GM12878 (cell line): ENCODE results near the gene TRIM7. TPM values are rescaled to one million over a fixed set of nuclear protein-coding genes. Genes with fewer than 3 reads are reported as not detected.

Source experiments
- ATF2 ChIP-seq: IDR thresholded peaks from 2 replicates; pipeline ENCODE4 v1.6.1; 2012; ENCODE audit warnings: low read length, inconsistent platforms
- BACH1 ChIP-seq: fragments of 450-650 bp; IDR thresholded peaks from 2 replicates; pipeline ENCODE4 v1.6.1; 2017; ENCODE audit warnings: mild to moderate bottlenecking, borderline replicate concordance
- BCLAF1 ChIP-seq: fragments of 450-650 bp; IDR thresholded peaks from 2 replicates; pipeline ENCODE4 v1.6.1; 2017; ENCODE audit warnings: antibody characterized with exemption, mild to moderate bottlenecking, moderate library complexity
- BHLHE40 ChIP-seq, 2 experiments: fragments of 450-650 bp in 1 of 2; IDR thresholded peaks; 2 replicates each; pipeline ENCODE4 v1.6.1; 2011 to 2017; ENCODE audit warnings: low read depth in 2 of 2, borderline replicate concordance in 1 of 2, improper control_type of control experiment in 1 of 2, low read length in 1 of 2, mild to moderate bottlenecking in 1 of 2
- BRCA1 ChIP-seq: IDR thresholded peaks from 2 replicates; pipeline ENCODE4 v1.6.1; 2011; ENCODE audit warnings: low read depth, low read length, improper control_type of control experiment
- CBX3 ChIP-seq: fragments of 200-600 bp; sonication (generic); IDR thresholded peaks from 2 replicates; pipeline ENCODE4 v1.6.1; 2016; ENCODE audit warnings: low read depth, borderline replicate concordance
- EGR1 ChIP-seq, 2 experiments: IDR thresholded peaks; 1 replicate in 1 of 2; 2 replicates in 1 of 2; pipeline ENCODE4 v1.6.1; 2011 to 2012; ENCODE audit warnings: low read depth in 2 of 2, low read length in 2 of 2, borderline replicate concordance in 1 of 2, mild to moderate bottlenecking in 1 of 2, moderate library complexity in 1 of 2
- ESRRA ChIP-seq: IDR thresholded peaks from 2 replicates; pipeline ENCODE4 v1.6.1; 2012; ENCODE audit warnings: mild to moderate bottlenecking, low read length, improper control_type of control experiment
- JUND ChIP-seq: IDR thresholded peaks from 2 replicates; pipeline ENCODE4 v1.6.1; 2012; ENCODE audit warnings: low read depth, mild to moderate bottlenecking, low read length, improper control_type of control experiment, moderate library complexity
- KLF5 ChIP-seq: fragments of 450-650 bp; IDR thresholded peaks from 2 replicates; pipeline ENCODE4 v1.6.1; 2014; ENCODE audit warnings: mild to moderate bottlenecking; ENCODE audit not compliant: partially characterized antibody
- NFIC ChIP-seq: IDR thresholded peaks from 2 replicates; pipeline ENCODE4 v1.6.1; 2012; ENCODE audit warnings: low read depth, mild to moderate bottlenecking, inconsistent platforms, low read length, moderate library complexity
- NR2C2 ChIP-seq: IDR thresholded peaks from 2 replicates; pipeline ENCODE4 v1.6.1; 2011; ENCODE audit warnings: borderline replicate concordance, low read depth; ENCODE audit not compliant: control insufficient read depth, insufficient read length
- NRF1 ChIP-seq: conservative IDR thresholded peaks from 2 replicates; pipeline ENCODE4 v1.6.1; 2011; ENCODE audit warnings: mild to moderate bottlenecking, low read depth, low read length, improper control_type of control experiment
- SMAD1 ChIP-seq: fragments of 450-650 bp; IDR thresholded peaks from 2 replicates; pipeline ENCODE4 v1.6.1; 2018; ENCODE audit warnings: mild to moderate bottlenecking, low read depth; ENCODE audit not compliant: partially characterized antibody
- polyA plus RNA-seq, 11 experiments: library from polyadenylated mRNA; depleted of rRNA in 4 of 11; unstranded in 6 of 11; stranded (reverse) in 5 of 11; fragments of >200 nt; fragmentation: Nextera tagmentation in 4 of 11; fragmentation: Illumina TruSeq in 1 of 11; extraction: Ambion mirVana in 4 of 11; extraction: Trizol in 1 of 11; gene quantifications; 1 replicate in 1 of 11; 2 replicates in 10 of 11; pipeline versions ENCODE4 v1.2.1 to v1.2.3, GENCODE V29; 2011 to 2016; ENCODE audit warnings: inconsistent platforms in 2 of 11, missing spikeins in 2 of 11, low read depth in 1 of 11
- total RNA-seq, 4 experiments: library from RNA; depleted of rRNA in 3 of 4; stranded (reverse); fragments of >200 nt in 3 of 4; fragmentation: Illumina TruSeq in 1 of 4; extraction: Trizol in 1 of 4; gene quantifications; 2 replicates each; pipeline versions ENCODE4 v1.2.1 to v1.2.3, GENCODE V29; 2013 to 2021
- TF ChIP-seq, protein P1 (sequence below): IDR thresholded peaks from 2 replicates; pipeline ENCODE4 v1.6.1; 2011; ENCODE audit warnings: mild to moderate bottlenecking, low read depth, low read length, moderate library complexity; ENCODE audit not compliant: insufficient replicate concordance
- TF ChIP-seq, protein P2 (sequence below): IDR thresholded peaks from 2 replicates; pipeline ENCODE4 v1.6.1; 2011; ENCODE audit warnings: low read depth, mild to moderate bottlenecking, low read length, moderate library complexity, borderline replicate concordance; ENCODE audit errors: extremely low read depth
- TF ChIP-seq, protein P3 (sequence below): fragments of 450-650 bp; IDR thresholded peaks from 2 replicates; pipeline ENCODE4 v1.6.1; 2017; ENCODE audit warnings: low read depth, mild to moderate bottlenecking, moderate library complexity
- TF ChIP-seq, protein P4 (sequence below): fragments of 450-650 bp; IDR thresholded peaks from 2 replicates; pipeline ENCODE4 v1.6.1; 2017; ENCODE audit warnings: mild to moderate bottlenecking, low read depth, inconsistent platforms; ENCODE audit not compliant: poor library complexity, severe bottlenecking

TRIM7 gene
- total and polyA plus RNA-seq, 10 of the 15 experiments (the other 5 are each of a cell fraction or from before 2014, with no cell fraction given) = 0.02 to 1.6 (median 0.41) TPM

- TF ChIP-seq EGR1 (IDR thresholded peaks at IDR 0.05; ENCODE audit: borderline replicate concordance in 1 of 2, low read depth in 2 of 2, low read length in 2 of 2) (no peak), SMAD1 (no peak), NRF1 (no peak), JUND (no peak), KLF5 (no peak), BCLAF1 (no peak), BRCA1 (no peak), BHLHE40 (IDR thresholded peaks at IDR 0.05; ENCODE audit: borderline replicate concordance in 1 of 2, low read depth in 2 of 2, low read length in 1 of 2) (peak; percentile 45 to 60; a peak in 2 of 4 replicates), ATF2 (no peak), CBX3 (no peak), ESRRA (no peak), BACH1 (no peak), NFIC (no peak), NR2C2 (no peak)
- TF ChIP-seq, protein P1, sequence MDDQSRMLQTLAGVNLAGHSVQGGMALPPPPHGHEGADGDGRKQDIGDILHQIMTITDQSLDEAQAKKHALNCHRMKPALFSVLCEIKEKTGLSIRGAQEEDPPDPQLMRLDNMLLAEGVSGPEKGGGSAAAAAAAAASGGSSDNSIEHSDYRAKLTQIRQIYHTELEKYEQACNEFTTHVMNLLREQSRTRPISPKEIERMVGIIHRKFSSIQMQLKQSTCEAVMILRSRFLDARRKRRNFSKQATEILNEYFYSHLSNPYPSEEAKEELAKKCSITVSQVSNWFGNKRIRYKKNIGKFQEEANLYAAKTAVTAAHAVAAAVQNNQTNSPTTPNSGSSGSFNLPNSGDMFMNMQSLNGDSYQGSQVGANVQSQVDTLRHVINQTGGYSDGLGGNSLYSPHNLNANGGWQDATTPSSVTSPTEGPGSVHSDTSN = no peak
- TF ChIP-seq, protein P2, sequence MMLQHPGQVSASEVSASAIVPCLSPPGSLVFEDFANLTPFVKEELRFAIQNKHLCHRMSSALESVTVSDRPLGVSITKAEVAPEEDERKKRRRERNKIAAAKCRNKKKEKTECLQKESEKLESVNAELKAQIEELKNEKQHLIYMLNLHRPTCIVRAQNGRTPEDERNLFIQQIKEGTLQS = no peak
- TF ChIP-seq, protein P3, sequence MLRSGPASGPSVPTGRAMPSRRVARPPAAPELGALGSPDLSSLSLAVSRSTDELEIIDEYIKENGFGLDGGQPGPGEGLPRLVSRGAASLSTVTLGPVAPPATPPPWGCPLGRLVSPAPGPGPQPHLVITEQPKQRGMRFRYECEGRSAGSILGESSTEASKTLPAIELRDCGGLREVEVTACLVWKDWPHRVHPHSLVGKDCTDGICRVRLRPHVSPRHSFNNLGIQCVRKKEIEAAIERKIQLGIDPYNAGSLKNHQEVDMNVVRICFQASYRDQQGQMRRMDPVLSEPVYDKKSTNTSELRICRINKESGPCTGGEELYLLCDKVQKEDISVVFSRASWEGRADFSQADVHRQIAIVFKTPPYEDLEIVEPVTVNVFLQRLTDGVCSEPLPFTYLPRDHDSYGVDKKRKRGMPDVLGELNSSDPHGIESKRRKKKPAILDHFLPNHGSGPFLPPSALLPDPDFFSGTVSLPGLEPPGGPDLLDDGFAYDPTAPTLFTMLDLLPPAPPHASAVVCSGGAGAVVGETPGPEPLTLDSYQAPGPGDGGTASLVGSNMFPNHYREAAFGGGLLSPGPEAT = no peak
- TF ChIP-seq, protein P4, sequence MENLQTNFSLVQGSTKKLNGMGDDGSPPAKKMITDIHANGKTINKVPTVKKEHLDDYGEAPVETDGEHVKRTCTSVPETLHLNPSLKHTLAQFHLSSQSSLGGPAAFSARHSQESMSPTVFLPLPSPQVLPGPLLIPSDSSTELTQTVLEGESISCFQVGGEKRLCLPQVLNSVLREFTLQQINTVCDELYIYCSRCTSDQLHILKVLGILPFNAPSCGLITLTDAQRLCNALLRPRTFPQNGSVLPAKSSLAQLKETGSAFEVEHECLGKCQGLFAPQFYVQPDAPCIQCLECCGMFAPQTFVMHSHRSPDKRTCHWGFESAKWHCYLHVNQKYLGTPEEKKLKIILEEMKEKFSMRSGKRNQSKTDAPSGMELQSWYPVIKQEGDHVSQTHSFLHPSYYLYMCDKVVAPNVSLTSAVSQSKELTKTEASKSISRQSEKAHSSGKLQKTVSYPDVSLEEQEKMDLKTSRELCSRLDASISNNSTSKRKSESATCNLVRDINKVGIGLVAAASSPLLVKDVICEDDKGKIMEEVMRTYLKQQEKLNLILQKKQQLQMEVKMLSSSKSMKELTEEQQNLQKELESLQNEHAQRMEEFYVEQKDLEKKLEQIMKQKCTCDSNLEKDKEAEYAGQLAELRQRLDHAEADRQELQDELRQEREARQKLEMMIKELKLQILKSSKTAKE = peak; percentile 35
Observed at GRCh38 chr5:181159286-181160151, 45.5 kb downstream of the TRIM7 start (continued).
